HepG2 (cell line): Measurements from ENCODE around the gene C11orf68. TPM values are rescaled to one million over a fixed set of nuclear protein-coding genes. Genes with fewer than 3 reads are reported as not detected.

Source experiments
- AHR ChIP-seq: IDR thresholded peaks from 2 replicates; pipeline ENCODE4 v1.6.1; 2018; ENCODE audit warnings: missing genetic modification reagents, missing compliant biosample characterization
- FOXJ3 ChIP-seq: sonication (generic); formaldehyde crosslinking; IDR thresholded peaks from 2 replicates; pipeline ENCODE4 v1.4.0; 2020; ENCODE audit warnings: missing genetic modification reagents, mild to moderate bottlenecking, borderline replicate concordance
- GABPA ChIP-seq, 2 experiments: IDR thresholded peaks; 2 replicates each; pipeline ENCODE4 v1.6.1; 2011 to 2016; ENCODE audit warnings: low read depth in 2 of 2, low read length in 1 of 2, missing biosample characterization in 1 of 2, missing genetic modification characterization in 1 of 2
- HNF4G ChIP-seq, 2 experiments: sonication (generic) in 1 of 2; formaldehyde crosslinking in 1 of 2; IDR thresholded peaks; 2 replicates each; pipeline versions ENCODE4 v1.4.0 to v1.6.1; 2011 to 2020; ENCODE audit warnings: borderline replicate concordance in 2 of 2, low read depth in 2 of 2, mild to moderate bottlenecking in 2 of 2, low read length in 1 of 2, missing genetic modification reagents in 1 of 2, moderate library complexity in 1 of 2
- JUND ChIP-seq: sonication (generic); formaldehyde crosslinking; IDR thresholded peaks from 2 replicates; pipeline ENCODE4 v1.8.0; 2022; ENCODE audit warnings: mild to moderate bottlenecking, missing genetic modification reagents
- MIXL1 ChIP-seq: IDR thresholded peaks from 2 replicates; pipeline ENCODE4 v1.6.1; 2016
- MXI1 ChIP-seq: IDR thresholded peaks from 3 replicates; pipeline ENCODE4 v1.6.1; 2012; ENCODE audit warnings: low read depth, low read length, inconsistent platforms, borderline replicate concordance
- RFXANK ChIP-seq: IDR thresholded peaks from 2 replicates; pipeline ENCODE4 v1.6.1; 2016
- SKI ChIP-seq: fragments of 450-650 bp; IDR thresholded peaks from one replicate; pipeline ENCODE4 v1.6.1; 2018; ENCODE audit warnings: mild to moderate bottlenecking; ENCODE audit not compliant: partially characterized antibody
- ZNF225 ChIP-seq: sonication (generic); formaldehyde crosslinking; IDR thresholded peaks from 2 replicates; pipeline ENCODE4 v1.4.0; 2020; ENCODE audit warnings: mild to moderate bottlenecking, missing genetic modification reagents
- ZNF331 ChIP-seq: sonication (generic); formaldehyde crosslinking; IDR thresholded peaks from 2 replicates; pipeline ENCODE4 v1.4.0; 2020; ENCODE audit warnings: missing genetic modification reagents
- ZNF547 ChIP-seq: sonication (generic); formaldehyde crosslinking; IDR thresholded peaks from 2 replicates; pipeline ENCODE4 v1.5.1; 2020; ENCODE audit warnings: mild to moderate bottlenecking, missing genetic modification reagents
- ZNF577 ChIP-seq: sonication (generic); formaldehyde crosslinking; IDR thresholded peaks from 2 replicates; pipeline ENCODE4 v1.4.0; 2020; ENCODE audit warnings: mild to moderate bottlenecking, low read depth, missing genetic modification reagents, borderline replicate concordance
- ZNF616 ChIP-seq: sonication (generic); formaldehyde crosslinking; IDR thresholded peaks from 2 replicates; pipeline ENCODE4 v1.5.0; 2020; ENCODE audit warnings: low read depth, mild to moderate bottlenecking, missing genetic modification reagents
- ZNF790 ChIP-seq: sonication (generic); formaldehyde crosslinking; IDR thresholded peaks from 2 replicates; pipeline ENCODE4 v1.8.0; 2022; ENCODE audit warnings: missing genetic modification reagents, mild to moderate bottlenecking, borderline replicate concordance
- polyA plus RNA-seq, 8 experiments: library from polyadenylated mRNA; depleted of rRNA in 3 of 8; stranded (reverse) in 7 of 8; unstranded in 1 of 8; fragments of >200 nt; fragmentation: Illumina TruSeq in 4 of 8; extraction: Trizol in 4 of 8; gene quantifications; 2 replicates each; pipeline versions ENCODE4 v1.2.1 to v1.2.3, GENCODE V29; 2011 to 2016; ENCODE audit warnings: low read depth in 4 of 8, missing spikeins in 1 of 8, mixed read lengths in 1 of 8; ENCODE audit not compliant: insufficient read depth in 1 of 8
- total RNA-seq, 5 experiments: library from RNA; depleted of rRNA; stranded (reverse); fragments of >200 nt; fragmentation: Illumina TruSeq; extraction: Trizol; gene quantifications; 2 replicates each; pipeline ENCODE4 v1.2.3, GENCODE V29; 2016; ENCODE audit warnings: low read depth in 1 of 5
- TF ChIP-seq, protein P1 (sequence below): sonication (generic); formaldehyde crosslinking; IDR thresholded peaks from 2 replicates; pipeline ENCODE4 v1.4.0; 2020; ENCODE audit warnings: missing genetic modification reagents
- TF ChIP-seq, protein P2 (sequence below): sonication (generic); formaldehyde crosslinking; IDR thresholded peaks from 2 replicates; pipeline ENCODE4 v1.5.1; 2020; ENCODE audit warnings: missing genetic modification reagents, mild to moderate bottlenecking, borderline replicate concordance
- TF ChIP-seq, protein P3 (sequence below): sonication (generic); formaldehyde crosslinking; IDR thresholded peaks from 2 replicates; pipeline ENCODE4 v1.4.0; 2020; ENCODE audit warnings: missing genetic modification reagents
- TF ChIP-seq, protein P4 (sequence below): sonication (generic); formaldehyde crosslinking; IDR thresholded peaks from 2 replicates; pipeline ENCODE4 v1.5.0; 2020; ENCODE audit warnings: missing genetic modification reagents
- TF ChIP-seq, protein P5 (sequence below): sonication (generic); formaldehyde crosslinking; conservative IDR thresholded peaks from 2 replicates; pipeline ENCODE4 v1.8.1; 2023; ENCODE audit warnings: missing genetic modification reagents

C11orf68 gene
- total and polyA plus RNA-seq, 2 of the 13 experiments (the other 11 are each of a cell fraction or from before 2014, with no cell fraction given) = 8.4 to 28.3 TPM

DNA sequence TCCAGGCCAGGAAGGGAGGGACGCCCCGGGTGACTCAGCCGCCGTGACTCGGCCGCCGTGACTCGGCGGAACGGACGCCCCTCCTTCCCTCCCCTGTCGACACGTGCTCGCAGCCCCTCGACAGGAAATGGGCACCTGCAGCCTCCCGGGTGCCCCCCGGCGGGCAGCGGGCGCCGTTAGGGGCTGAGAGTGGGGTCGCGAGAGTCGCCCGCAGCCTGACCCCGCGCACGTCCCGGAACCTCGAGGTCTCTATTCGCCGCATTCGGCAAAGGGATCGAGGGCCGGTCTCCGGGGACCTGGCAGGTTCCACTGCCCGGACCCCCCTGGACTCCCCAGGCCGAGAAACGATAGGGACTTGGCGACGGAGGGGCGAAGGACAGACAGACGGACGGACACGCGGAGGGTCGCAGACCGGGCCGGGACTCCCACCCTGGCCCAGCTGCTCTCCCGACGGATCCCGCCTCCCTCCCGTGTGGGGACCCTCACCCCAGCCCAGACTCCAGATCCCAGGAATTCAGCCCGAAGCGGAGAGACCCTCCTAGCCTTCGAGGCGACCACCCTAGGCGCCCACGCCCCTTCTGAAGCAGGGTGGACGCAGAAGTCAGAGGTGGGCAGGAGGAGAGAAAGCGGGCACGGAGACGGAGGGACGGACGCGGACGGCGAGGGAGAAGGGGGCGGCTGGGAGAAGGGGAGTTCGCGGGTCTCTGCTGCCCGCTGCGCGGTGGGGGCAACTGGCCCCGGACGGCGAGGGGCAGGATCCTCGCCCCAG, 19.3 kb downstream of the C11orf68 start (continued):
- TF ChIP-seq, protein P1, sequence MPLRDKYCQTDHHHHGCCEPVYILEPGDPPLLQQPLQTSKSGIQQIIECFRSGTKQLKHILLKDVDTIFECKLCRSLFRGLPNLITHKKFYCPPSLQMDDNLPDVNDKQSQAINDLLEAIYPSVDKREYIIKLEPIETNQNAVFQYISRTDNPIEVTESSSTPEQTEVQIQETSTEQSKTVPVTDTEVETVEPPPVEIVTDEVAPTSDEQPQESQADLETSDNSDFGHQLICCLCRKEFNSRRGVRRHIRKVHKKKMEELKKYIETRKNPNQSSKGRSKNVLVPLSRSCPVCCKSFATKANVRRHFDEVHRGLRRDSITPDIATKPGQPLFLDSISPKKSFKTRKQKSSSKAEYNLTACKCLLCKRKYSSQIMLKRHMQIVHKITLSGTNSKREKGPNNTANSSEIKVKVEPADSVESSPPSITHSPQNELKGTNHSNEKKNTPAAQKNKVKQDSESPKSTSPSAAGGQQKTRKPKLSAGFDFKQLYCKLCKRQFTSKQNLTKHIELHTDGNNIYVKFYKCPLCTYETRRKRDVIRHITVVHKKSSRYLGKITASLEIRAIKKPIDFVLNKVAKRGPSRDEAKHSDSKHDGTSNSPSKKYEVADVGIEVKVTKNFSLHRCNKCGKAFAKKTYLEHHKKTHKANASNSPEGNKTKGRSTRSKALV (CRISPR knock-in tag) = 0 out of 2 replicates have a peak, but pooled peaks have one; percentile 5
- TF ChIP-seq, protein P2, sequence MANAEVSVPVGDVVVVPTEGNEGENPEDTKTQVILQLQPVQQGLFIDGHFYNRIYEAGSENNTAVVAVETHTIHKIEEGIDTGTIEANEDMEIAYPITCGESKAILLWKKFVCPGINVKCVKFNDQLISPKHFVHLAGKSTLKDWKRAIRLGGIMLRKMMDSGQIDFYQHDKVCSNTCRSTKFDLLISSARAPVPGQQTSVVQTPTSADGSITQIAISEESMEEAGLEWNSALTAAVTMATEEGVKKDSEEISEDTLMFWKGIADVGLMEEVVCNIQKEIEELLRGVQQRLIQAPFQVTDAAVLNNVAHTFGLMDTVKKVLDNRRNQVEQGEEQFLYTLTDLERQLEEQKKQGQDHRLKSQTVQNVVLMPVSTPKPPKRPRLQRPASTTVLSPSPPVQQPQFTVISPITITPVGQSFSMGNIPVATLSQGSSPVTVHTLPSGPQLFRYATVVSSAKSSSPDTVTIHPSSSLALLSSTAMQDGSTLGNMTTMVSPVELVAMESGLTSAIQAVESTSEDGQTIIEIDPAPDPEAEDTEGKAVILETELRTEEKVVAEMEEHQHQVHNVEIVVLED (CRISPR knock-in tag) = peak; percentile 60; the same call in 1 of the 2 replicates
- TF ChIP-seq, protein P3, sequence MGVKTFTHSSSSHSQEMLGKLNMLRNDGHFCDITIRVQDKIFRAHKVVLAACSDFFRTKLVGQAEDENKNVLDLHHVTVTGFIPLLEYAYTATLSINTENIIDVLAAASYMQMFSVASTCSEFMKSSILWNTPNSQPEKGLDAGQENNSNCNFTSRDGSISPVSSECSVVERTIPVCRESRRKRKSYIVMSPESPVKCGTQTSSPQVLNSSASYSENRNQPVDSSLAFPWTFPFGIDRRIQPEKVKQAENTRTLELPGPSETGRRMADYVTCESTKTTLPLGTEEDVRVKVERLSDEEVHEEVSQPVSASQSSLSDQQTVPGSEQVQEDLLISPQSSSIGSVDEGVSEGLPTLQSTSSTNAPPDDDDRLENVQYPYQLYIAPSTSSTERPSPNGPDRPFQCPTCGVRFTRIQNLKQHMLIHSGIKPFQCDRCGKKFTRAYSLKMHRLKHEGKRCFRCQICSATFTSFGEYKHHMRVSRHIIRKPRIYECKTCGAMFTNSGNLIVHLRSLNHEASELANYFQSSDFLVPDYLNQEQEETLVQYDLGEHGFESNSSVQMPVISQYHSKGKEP (CRISPR knock-in tag) = no peak
- TF ChIP-seq GABPA (IDR thresholded peaks at IDR 0.05; ENCODE audit: low read depth, low read length) (no peak), GABPA (CRISPR knock-in tag; IDR thresholded peaks at IDR 0.05; ENCODE audit: low read depth) (no peak), JUND (CRISPR knock-in tag) (no peak), ZNF790 (peak; percentile 70; the same call in 1 of the 2 replicates), AHR (no peak), ZNF547 (CRISPR knock-in tag) (peak; percentile 49; the same call in 1 of the 2 replicates), MIXL1 (CRISPR knock-in tag) (no peak), FOXJ3 (CRISPR knock-in tag) (no peak), ZNF225 (CRISPR knock-in tag) (no peak), ZNF331 (CRISPR knock-in tag) (peak; percentile 43; the same call in 1 of the 2 replicates), SKI (no peak), MXI1 (peak; percentile 89; the same call in 1 of the 3 replicates), ZNF616 (CRISPR knock-in tag) (no peak), ZNF577 (CRISPR knock-in tag) (no peak), HNF4G (IDR thresholded peaks at IDR 0.05; ENCODE audit: borderline replicate concordance, low read depth, low read length) (no peak), HNF4G (CRISPR knock-in tag; IDR thresholded peaks at IDR 0.05; ENCODE audit: borderline replicate concordance, low read depth) (no peak), RFXANK (no peak)
- TF ChIP-seq, protein P4, sequence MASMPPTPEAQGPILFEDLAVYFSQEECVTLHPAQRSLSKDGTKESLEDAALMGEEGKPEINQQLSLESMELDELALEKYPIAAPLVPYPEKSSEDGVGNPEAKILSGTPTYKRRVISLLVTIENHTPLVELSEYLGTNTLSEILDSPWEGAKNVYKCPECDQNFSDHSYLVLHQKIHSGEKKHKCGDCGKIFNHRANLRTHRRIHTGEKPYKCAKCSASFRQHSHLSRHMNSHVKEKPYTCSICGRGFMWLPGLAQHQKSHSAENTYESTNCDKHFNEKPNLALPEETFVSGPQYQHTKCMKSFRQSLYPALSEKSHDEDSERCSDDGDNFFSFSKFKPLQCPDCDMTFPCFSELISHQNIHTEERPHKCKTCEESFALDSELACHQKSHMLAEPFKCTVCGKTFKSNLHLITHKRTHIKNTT = no peak
- TF ChIP-seq, protein P5, sequence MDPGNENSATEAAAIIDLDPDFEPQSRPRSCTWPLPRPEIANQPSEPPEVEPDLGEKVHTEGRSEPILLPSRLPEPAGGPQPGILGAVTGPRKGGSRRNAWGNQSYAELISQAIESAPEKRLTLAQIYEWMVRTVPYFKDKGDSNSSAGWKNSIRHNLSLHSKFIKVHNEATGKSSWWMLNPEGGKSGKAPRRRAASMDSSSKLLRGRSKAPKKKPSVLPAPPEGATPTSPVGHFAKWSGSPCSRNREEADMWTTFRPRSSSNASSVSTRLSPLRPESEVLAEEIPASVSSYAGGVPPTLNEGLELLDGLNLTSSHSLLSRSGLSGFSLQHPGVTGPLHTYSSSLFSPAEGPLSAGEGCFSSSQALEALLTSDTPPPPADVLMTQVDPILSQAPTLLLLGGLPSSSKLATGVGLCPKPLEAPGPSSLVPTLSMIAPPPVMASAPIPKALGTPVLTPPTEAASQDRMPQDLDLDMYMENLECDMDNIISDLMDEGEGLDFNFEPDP = no peak
